ENCODE data around the gene HUWE1. TPM values are rescaled to one million over a fixed set of nuclear protein-coding genes. Genes with fewer than 3 reads are reported as not detected.

The HUWE1 gene
- total RNA-seq, 1 donor from 2014 or later: 108 TPM

DNA sequence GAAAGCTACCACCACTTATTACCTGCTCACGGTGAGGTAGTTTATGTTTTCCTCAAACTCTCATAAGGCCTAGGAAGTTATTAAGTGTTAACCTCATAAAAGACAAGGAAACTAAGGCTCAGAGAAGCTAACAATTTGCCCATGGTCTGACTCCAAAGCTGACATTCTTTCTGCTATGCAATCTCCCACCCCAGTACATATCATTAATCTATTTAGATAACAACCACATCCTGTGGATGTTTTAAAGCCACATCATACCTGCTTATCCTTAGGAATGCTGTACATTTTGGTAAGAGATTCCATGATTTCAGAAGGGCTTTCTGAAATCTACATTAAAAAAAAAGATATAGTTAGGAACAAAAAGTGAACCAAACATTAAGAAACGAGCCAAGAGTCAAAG is 55.4 kb downstream of the HUWE1 start:
- H3K36me3 ChIP-seq (ENCODE audit: control insufficient read depth in 3 of 3, insufficient read depth in 3 of 3, low read length in 3 of 3): peaks cover 32 to 65% (median 35%) of the 10 kb centered on the region in 3 donors
- H3K9ac ChIP-seq (ENCODE audit: low read depth in 1 of 3, low read length in 3 of 3): no peak overlapping the region
- H3K27me3 ChIP-seq (ENCODE audit: control insufficient read depth in 3 of 3, insufficient read depth in 3 of 3, low read length in 3 of 3): no peaks in the 10 kb centered on the region
- no peaks in the 10 kb centered on the region for H3K4me1 ChIP-seq (ENCODE audit: control insufficient read depth in 3 of 3, insufficient read depth in 3 of 3, low read length in 3 of 3)
- H3K4me3 ChIP-seq (ENCODE audit: low read length in 3 of 3): no peak overlapping the region
- H3K9me3 ChIP-seq (ENCODE audit: control insufficient read depth in 3 of 3, low read length in 3 of 3): no peaks in the 10 kb centered on the region
- H3K27ac ChIP-seq (ENCODE audit: low read depth, low read length): no peak overlapping the region

DNA sequence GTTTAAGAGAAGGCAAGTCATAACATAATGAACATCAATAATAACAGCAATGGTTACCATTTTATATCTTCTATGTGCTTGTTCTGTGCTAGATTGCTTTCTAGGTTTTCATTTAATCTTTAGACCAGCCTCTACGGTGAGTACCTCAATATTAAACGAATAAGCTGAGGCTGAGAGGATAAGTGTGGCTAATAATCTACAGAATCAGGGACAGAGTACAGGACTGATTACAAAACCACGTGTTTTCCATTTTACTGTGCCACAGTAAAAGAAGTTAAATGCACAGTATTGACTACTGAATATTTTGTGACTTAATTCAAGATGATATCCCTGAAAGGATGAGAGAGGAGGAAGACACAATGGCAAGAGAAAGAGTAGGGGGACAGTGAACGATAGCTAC is 56.3 kb downstream of the HUWE1 start:
- H3K4me1 ChIP-seq (ENCODE audit: control insufficient read depth in 3 of 3, insufficient read depth in 3 of 3, low read length in 3 of 3): no peaks in the 10 kb centered on the region
- H3K36me3 ChIP-seq (ENCODE audit: control insufficient read depth in 3 of 3, insufficient read depth in 3 of 3, low read length in 3 of 3): peaks cover 32 to 69% (median 35%) of the 10 kb centered on the region in 3 donors
- no peak overlapping the region for H3K4me3 ChIP-seq (ENCODE audit: low read length in 3 of 3)
- H3K9ac ChIP-seq (ENCODE audit: low read depth in 1 of 3, low read length in 3 of 3): no peak overlapping the region
- no peaks in the 10 kb centered on the region for H3K27me3 ChIP-seq (ENCODE audit: control insufficient read depth in 3 of 3, insufficient read depth in 3 of 3, low read length in 3 of 3)
- H3K9me3 ChIP-seq (ENCODE audit: control insufficient read depth in 3 of 3, low read length in 3 of 3): no peaks in the 10 kb centered on the region
- H3K27ac ChIP-seq (ENCODE audit: low read depth, low read length): no peak overlapping the region

DNA sequence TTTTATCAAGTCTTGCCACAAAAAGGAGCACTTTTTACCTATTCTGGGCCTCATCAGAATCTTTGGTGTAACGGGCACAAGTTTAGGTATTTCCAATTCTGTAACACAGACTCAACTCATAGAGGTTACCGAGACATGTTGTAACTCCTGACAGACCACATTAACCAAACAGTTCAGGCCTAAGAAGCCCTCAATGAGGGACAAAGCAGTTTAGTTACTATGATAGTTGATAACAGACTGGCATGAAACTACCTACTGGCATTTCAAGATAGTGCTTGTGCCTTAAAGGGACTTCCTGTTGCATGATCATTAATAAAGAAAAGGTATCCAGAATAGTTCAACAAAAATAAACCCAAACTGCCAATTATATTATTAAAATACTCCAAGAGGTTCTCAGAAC is 64.1 kb downstream of the HUWE1 start:
- Histone ChIP-seq H3K36me3 (ENCODE audit: control insufficient read depth in 3 of 3, insufficient read depth in 3 of 3, low read length in 3 of 3) (peaks cover 16 to 53% (median 28%) of the 10 kb centered on the region in 3 donors), H3K9ac (ENCODE audit: low read depth in 1 of 3, low read length in 3 of 3) (no peak overlapping the region), H3K4me1 (ENCODE audit: control insufficient read depth in 3 of 3, insufficient read depth in 3 of 3, low read length in 3 of 3) (no peaks in the 10 kb centered on the region), H3K4me3 (ENCODE audit: low read length in 3 of 3) (no peak overlapping the region), H3K27ac (ENCODE audit: low read depth, low read length) (no peak overlapping the region), H3K27me3 (ENCODE audit: control insufficient read depth in 3 of 3, insufficient read depth in 3 of 3, low read length in 3 of 3) (no peaks in the 10 kb centered on the region), H3K9me3 (ENCODE audit: control insufficient read depth in 3 of 3, low read length in 3 of 3) (no peaks in the 10 kb centered on the region)

DNA sequence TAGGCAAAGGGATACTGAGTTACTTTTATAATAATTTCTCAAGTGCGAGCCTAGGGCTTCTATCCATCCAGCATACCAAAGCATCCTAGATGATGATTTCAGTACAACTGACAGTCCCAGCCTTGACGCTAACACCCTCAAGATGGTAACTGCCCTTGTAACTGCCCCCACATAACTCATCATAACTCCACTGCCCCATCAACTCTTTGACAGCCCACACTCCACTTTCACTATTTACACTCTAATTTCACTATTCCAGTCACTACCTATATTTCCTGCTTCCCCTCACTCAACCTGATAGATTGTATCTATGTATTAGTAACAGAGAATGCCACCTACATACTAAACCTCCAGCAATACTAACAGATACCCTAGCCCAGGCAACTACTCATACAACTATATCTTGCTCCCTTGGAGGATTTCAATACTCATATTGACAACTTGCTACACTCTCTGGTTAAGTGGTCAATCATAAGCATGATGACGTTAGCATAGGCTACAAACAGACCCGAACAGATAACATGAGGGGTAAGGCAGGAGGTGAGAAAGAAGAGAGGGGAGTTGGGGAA is 65.0 kb downstream of the HUWE1 start:
- H3K4me1 ChIP-seq (ENCODE audit: control insufficient read depth in 3 of 3, insufficient read depth in 3 of 3, low read length in 3 of 3): no peaks in the 10 kb centered on the region
- H3K36me3 ChIP-seq (ENCODE audit: control insufficient read depth in 3 of 3, insufficient read depth in 3 of 3, low read length in 3 of 3): peaks cover 19 to 54% (median 33%) of the 10 kb centered on the region in 3 donors
- H3K27ac ChIP-seq (ENCODE audit: low read depth, low read length): no peak overlapping the region
- no peak overlapping the region for H3K4me3 ChIP-seq (ENCODE audit: low read length in 3 of 3)
- H3K9ac ChIP-seq (ENCODE audit: low read depth in 1 of 3, low read length in 3 of 3): no peak overlapping the region
- no peaks in the 10 kb centered on the region for H3K27me3 ChIP-seq (ENCODE audit: control insufficient read depth in 3 of 3, insufficient read depth in 3 of 3, low read length in 3 of 3)
- H3K9me3 ChIP-seq (ENCODE audit: control insufficient read depth in 3 of 3, low read length in 3 of 3): no peaks in the 10 kb centered on the region

DNA sequence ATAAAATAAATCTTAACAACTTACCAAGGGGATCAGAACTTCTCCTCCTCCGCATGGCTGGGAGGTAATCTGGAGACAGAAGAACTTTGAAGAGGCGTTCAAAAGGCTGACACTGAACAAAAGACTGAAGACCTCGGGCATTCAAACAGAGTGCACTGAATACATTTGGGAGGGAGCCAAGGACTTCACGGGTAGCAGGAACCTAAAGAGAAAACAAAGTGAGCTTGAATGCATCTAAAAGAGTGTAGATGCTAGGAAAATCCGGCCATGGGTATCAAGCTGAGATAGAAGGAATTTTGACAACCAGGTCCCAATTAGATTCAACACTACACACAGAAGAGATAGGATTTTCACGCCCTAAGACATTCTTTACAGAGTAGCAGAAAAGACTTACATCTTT is 69.6 kb downstream of the HUWE1 start:
- Histone ChIP-seq H3K36me3 (ENCODE audit: control insufficient read depth in 3 of 3, insufficient read depth in 3 of 3, low read length in 3 of 3) (peaks cover 29 to 64% (median 47%) of the 10 kb centered on the region in 3 donors), H3K9me3 (ENCODE audit: control insufficient read depth in 3 of 3, low read length in 3 of 3) (no peaks in the 10 kb centered on the region), H3K4me1 (ENCODE audit: control insufficient read depth in 3 of 3, insufficient read depth in 3 of 3, low read length in 3 of 3) (no peaks in the 10 kb centered on the region), H3K27me3 (ENCODE audit: control insufficient read depth in 3 of 3, insufficient read depth in 3 of 3, low read length in 3 of 3) (no peaks in the 10 kb centered on the region), H3K4me3 (ENCODE audit: low read length in 3 of 3) (no peak overlapping the region), H3K27ac (ENCODE audit: low read depth, low read length) (no peak overlapping the region), H3K9ac (ENCODE audit: low read depth in 1 of 3, low read length in 3 of 3) (no peak overlapping the region)

DNA sequence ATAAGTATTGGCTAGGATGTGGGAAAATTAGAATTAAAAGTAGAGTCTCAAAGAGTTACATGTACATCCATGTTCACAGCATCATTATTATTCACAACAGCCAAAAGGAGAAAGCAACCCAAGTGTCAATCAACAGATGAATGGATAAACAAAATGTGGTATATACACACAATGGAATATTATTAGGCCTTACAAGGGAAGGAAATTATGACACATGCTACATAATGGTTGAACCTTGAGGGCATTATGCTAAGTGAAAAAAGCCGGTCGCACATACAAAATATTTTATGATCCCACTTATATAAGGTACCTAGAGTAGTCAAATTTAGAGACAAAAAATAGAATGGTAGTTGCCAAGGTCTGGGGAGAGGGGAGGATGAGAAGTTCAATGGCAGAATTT is 80.1 kb downstream of the HUWE1 start:
- Histone ChIP-seq H3K27ac (ENCODE audit: low read depth, low read length) (no peak overlapping the region), H3K9me3 (ENCODE audit: control insufficient read depth in 3 of 3, low read length in 3 of 3) (no peaks in the 10 kb centered on the region), H3K4me1 (ENCODE audit: control insufficient read depth in 3 of 3, insufficient read depth in 3 of 3, low read length in 3 of 3) (no peaks in the 10 kb centered on the region), H3K9ac (ENCODE audit: low read depth in 1 of 3, low read length in 3 of 3) (no peak overlapping the region), H3K36me3 (ENCODE audit: control insufficient read depth in 3 of 3, insufficient read depth in 3 of 3, low read length in 3 of 3) (peaks cover 16 to 35% (median 28%) of the 10 kb centered on the region in 3 donors), H3K4me3 (ENCODE audit: low read length in 3 of 3) (no peak overlapping the region), H3K27me3 (ENCODE audit: control insufficient read depth in 3 of 3, insufficient read depth in 3 of 3, low read length in 3 of 3) (no peaks in the 10 kb centered on the region)

DNA sequence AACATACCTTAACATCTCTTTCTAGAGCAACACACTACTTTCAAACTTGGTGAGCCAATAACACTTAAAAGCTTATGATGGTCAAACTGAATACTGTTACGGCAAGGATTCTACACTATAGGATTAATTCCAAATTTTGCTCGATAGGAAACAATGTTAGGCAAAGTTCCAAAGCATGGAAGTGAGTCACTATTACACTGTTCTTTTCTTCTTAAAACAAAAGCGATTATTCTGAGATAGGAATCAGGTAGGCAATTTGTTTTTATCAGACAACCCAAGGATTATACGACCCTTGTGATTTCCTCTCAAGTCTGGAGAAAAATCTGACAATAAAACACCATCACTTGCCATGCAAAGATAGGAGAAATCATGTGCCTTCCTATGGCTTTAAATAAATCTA is 81.5 kb downstream of the HUWE1 start:
- H3K4me1 ChIP-seq (ENCODE audit: control insufficient read depth in 3 of 3, insufficient read depth in 3 of 3, low read length in 3 of 3): no peaks in the 10 kb centered on the region
- H3K9me3 ChIP-seq (ENCODE audit: control insufficient read depth in 3 of 3, low read length in 3 of 3): no peaks in the 10 kb centered on the region
- no peak overlapping the region for H3K4me3 ChIP-seq (ENCODE audit: low read length in 3 of 3)
- peaks cover 16 to 38% (median 21%) of the 10 kb centered on the region in 3 donors for H3K36me3 ChIP-seq (ENCODE audit: control insufficient read depth in 3 of 3, insufficient read depth in 3 of 3, low read length in 3 of 3)
- H3K9ac ChIP-seq (ENCODE audit: low read depth in 1 of 3, low read length in 3 of 3): no peak overlapping the region
- H3K27ac ChIP-seq (ENCODE audit: low read depth, low read length): no peak overlapping the region
- H3K27me3 ChIP-seq (ENCODE audit: control insufficient read depth in 3 of 3, insufficient read depth in 3 of 3, low read length in 3 of 3): no peaks in the 10 kb centered on the region

DNA sequence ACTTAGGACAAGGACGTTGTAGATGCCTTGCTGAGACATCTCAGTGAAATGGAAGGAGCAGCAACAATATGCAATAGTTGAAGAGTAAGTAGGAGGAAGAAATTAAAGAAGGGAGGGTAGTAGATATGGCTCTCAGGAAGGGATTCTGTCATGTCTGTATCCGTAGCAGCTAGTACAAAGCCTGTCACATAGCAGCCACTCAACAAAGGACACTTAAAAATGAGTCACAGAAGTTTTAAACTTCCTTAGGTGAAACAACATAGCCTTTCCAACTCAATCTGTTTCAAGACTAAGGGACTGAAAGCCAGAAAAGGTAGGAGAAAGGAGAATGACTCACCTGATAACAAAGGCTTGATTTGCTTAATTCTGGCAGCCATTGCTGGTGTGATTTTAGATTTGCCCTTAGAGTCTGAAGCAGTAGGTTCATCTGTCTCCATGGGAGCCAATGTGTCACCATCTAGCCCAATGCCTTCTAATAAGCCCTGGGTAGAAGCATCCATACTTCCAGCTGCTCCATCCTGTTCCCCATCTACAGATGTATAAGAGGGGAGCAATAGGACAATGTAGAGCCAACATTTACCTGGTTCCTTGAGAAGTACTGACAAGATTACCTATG is 86.6 kb downstream of the HUWE1 start:
- Histone ChIP-seq H3K36me3 (ENCODE audit: control insufficient read depth in 3 of 3, insufficient read depth in 3 of 3, low read length in 3 of 3) (peaks cover 22 to 43% (median 30%) of the 10 kb centered on the region in 3 donors), H3K27ac (ENCODE audit: low read depth, low read length) (no peak overlapping the region), H3K9ac (ENCODE audit: low read depth in 1 of 3, low read length in 3 of 3) (no peak overlapping the region), H3K9me3 (ENCODE audit: control insufficient read depth in 3 of 3, low read length in 3 of 3) (no peaks in the 10 kb centered on the region), H3K4me1 (ENCODE audit: control insufficient read depth in 3 of 3, insufficient read depth in 3 of 3, low read length in 3 of 3) (no peaks in the 10 kb centered on the region), H3K27me3 (ENCODE audit: control insufficient read depth in 3 of 3, insufficient read depth in 3 of 3, low read length in 3 of 3) (no peaks in the 10 kb centered on the region), H3K4me3 (ENCODE audit: low read length in 3 of 3) (no peak overlapping the region)

DNA sequence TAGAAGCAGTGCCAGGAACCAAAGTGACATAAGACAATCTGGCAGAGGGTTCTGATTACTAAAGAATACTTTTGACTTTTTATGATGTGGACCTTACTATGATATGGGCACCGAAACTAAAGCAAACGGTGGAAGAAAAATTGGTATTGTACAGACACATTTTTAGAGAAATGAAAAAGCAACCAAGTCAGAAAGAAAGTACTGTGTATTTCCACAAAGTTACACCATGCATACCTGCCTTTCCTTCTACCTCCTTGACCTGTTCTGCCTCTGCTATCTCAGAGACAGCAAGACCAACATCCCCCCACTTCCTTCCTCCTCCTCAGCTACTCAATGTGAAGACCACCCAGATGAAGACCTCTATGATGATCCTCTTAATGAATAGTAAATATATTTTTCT is 88.3 kb downstream of the HUWE1 start:
- H3K27ac ChIP-seq (ENCODE audit: low read depth, low read length): no peak overlapping the region
- H3K9ac ChIP-seq (ENCODE audit: low read depth in 1 of 3, low read length in 3 of 3): no peak overlapping the region
- H3K4me1 ChIP-seq (ENCODE audit: control insufficient read depth in 3 of 3, insufficient read depth in 3 of 3, low read length in 3 of 3): no peaks in the 10 kb centered on the region
- no peak overlapping the region for H3K4me3 ChIP-seq (ENCODE audit: low read length in 3 of 3)
- no peaks in the 10 kb centered on the region for H3K27me3 ChIP-seq (ENCODE audit: control insufficient read depth in 3 of 3, insufficient read depth in 3 of 3, low read length in 3 of 3)
- H3K9me3 ChIP-seq (ENCODE audit: control insufficient read depth in 3 of 3, low read length in 3 of 3): no peaks in the 10 kb centered on the region
- peaks cover 22 to 40% (median 26%) of the 10 kb centered on the region in 3 donors for H3K36me3 ChIP-seq (ENCODE audit: control insufficient read depth in 3 of 3, insufficient read depth in 3 of 3, low read length in 3 of 3)

DNA sequence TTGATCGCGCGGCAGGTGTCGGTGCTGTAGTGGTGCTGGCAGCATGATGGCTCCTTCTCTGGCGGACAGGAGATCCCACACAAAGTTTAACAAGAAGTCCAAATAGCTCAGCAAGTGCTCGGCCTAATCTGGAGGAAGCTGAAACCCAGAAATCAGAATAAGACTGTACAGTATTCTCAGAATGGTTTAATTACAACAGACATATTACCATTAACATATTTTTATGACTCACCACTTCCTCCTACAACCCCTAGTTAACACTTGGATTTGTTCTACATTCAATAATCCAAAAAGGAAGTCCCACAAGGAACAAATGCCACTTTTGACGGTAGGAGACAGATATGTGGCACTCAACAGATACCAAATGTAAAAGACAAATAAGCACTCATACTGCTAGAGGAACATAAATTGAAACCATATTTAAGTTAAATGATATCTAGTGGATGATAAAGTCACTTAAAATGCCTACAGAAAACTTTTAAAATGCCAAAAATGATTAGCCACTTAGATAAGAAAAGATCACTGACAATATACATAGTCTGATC is 91.2 kb downstream of the HUWE1 start:
- H3K9ac ChIP-seq (ENCODE audit: low read depth in 1 of 3, low read length in 3 of 3): no peak overlapping the region
- peaks cover 38 to 59% (median 49%) of the 10 kb centered on the region in 3 donors for H3K36me3 ChIP-seq (ENCODE audit: control insufficient read depth in 3 of 3, insufficient read depth in 3 of 3, low read length in 3 of 3)
- H3K9me3 ChIP-seq (ENCODE audit: control insufficient read depth in 3 of 3, low read length in 3 of 3): no peaks in the 10 kb centered on the region
- no peaks in the 10 kb centered on the region for H3K27me3 ChIP-seq (ENCODE audit: control insufficient read depth in 3 of 3, insufficient read depth in 3 of 3, low read length in 3 of 3)
- H3K27ac ChIP-seq (ENCODE audit: low read depth, low read length): no peak overlapping the region
- no peak overlapping the region for H3K4me3 ChIP-seq (ENCODE audit: low read length in 3 of 3)
- no peaks in the 10 kb centered on the region for H3K4me1 ChIP-seq (ENCODE audit: control insufficient read depth in 3 of 3, insufficient read depth in 3 of 3, low read length in 3 of 3)

Measured in skeletal muscle tissue (tissue), 4 donors.